DOHH2 (cell line): ENCODE measurements around the gene SRP72.

Experiments used
- EZH2phosphoT487 ChIP-seq: fragments of 200-600 bp; sonication (generic); IDR thresholded peaks from 2 replicates; pipeline ENCODE4 v1.6.1; 2017; ENCODE audit warnings: borderline replicate concordance, mild to moderate bottlenecking, antibody characterized with exemption, low read length, moderate library complexity, mixed read lengths
- TF ChIP-seq, protein P1 (sequence below): fragments of 200-600 bp; sonication (generic); IDR thresholded peaks from one replicate; pipeline ENCODE4 v1.5.1; 2014; ENCODE audit warnings: antibody characterized with exemption, mild to moderate bottlenecking, low read depth, low read length; ENCODE audit not compliant: poor library complexity, severe bottlenecking

DNA sequence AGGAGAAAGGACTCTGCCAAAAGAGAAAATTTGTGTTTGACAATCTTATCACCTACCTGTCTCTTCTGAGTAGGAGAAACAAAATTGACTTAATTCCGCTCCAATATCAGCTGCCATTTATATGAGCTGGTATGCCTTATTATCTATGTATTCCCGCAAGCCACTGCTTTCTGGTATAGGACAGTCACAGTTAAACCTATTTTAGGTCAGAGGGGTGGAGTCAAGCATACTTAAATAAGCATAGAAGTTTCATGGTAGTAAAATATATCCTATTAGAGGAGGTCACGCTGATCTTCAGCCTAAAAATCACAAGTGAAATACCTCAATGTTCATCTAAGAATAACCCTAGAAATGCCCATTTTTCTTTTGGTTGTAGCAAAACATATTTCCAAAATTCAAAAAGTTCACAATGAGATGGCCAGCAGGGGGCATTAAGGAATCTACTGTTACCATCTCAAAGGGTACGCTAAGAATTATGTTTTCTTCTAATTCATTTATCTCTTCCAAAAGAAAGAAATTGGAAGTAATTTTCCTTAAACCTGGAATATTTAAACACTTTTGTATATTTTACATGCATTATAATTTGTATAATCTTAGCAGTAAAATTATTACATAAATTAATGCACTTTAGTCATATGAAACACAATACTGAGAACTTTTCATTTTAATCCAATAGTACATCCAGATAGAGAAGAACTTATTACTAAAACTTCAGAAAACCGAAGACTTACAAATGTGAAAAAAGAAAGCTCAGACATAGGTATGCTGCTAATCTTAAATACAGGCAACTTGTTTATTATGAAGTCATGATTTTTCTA is 42.5 kb upstream of the SRP72 start:
- TF ChIP-seq, protein P1, sequence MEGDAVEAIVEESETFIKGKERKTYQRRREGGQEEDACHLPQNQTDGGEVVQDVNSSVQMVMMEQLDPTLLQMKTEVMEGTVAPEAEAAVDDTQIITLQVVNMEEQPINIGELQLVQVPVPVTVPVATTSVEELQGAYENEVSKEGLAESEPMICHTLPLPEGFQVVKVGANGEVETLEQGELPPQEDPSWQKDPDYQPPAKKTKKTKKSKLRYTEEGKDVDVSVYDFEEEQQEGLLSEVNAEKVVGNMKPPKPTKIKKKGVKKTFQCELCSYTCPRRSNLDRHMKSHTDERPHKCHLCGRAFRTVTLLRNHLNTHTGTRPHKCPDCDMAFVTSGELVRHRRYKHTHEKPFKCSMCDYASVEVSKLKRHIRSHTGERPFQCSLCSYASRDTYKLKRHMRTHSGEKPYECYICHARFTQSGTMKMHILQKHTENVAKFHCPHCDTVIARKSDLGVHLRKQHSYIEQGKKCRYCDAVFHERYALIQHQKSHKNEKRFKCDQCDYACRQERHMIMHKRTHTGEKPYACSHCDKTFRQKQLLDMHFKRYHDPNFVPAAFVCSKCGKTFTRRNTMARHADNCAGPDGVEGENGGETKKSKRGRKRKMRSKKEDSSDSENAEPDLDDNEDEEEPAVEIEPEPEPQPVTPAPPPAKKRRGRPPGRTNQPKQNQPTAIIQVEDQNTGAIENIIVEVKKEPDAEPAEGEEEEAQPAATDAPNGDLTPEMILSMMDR: peak; percentile 74
- no peak for TF ChIP-seq EZH2phosphoT487
